ENCODE data around the gene LAIR2. TPM values are rescaled to one million over a fixed set of nuclear protein-coding genes. Genes with fewer than 3 reads are reported as not detected.
"Not testable (repeated sequence)": the region's sequence is repeated elsewhere in the genome, so short reads cannot be mapped to it uniquely, and the experiment has no call there.

The LAIR2 gene
- total RNA-seq, 4 donors from 2014 or later = not detected

DNA sequence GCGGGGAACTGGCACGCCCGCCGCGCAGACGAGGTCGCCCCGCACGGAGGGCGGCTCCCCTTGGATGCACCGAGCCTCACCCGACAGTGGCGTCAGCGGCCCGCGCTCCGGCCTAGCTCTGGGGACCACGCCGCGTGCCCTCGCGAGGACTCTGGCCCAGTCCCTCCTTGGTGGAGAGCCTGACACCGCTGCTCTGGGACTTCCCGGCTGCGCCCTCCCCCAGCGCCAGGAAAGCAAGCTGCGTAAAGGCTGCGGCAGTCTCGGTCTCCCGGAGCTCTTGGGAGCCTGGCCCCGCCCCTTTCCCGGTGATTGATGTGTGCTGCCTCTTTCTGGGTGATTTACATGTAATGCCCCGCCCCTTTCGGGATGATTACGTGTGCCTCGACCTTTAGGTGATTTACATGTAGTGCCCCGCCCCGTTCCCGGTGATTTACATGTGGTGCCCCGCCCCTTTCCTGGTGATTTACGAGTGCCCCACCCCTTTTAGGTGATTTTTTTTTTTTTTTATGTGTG, 39.0 kb upstream of the LAIR2 start, which contains the start of gene LENG9:
Gene LENG9 (minus strand): TSS at position 248 of the 513 bp plus-strand sequence. CDS start 252 bp downstream, outside the sequence.
- Histone ChIP-seq H3K27ac (peak within 1 kb of the TSS; percentile 84 to 99 (median 97)), H3K4me3 (peak within 1 kb of the TSS; percentile 55 to 85), H3K4me1 (peaks cover 0 to 70% (median 17%) of the 10 kb centered on the region in 3 donors), H3K9me3 (no peaks in the 10 kb centered on the region), H3K27me3 (no peaks in the 10 kb centered on the region), H3K36me3 (peaks cover 0 to 38% of the 10 kb centered on the region in 2 donors)
- peak; percentile 80 for ATAC-seq
- WGBS, 2 donors (ENCODE audit: low coverage in 1 of 2) = 0% methylated on average over 8 to 13 of the region's 41 CpGs
- TF ChIP-seq POLR2AphosphoS5 (IDR thresholded peaks at IDR 0.05) = peak; percentile 94
- peak; percentile 76 for TF ChIP-seq POLR2A (IDR thresholded peaks at IDR 0.05)
- TF ChIP-seq, protein P1, sequence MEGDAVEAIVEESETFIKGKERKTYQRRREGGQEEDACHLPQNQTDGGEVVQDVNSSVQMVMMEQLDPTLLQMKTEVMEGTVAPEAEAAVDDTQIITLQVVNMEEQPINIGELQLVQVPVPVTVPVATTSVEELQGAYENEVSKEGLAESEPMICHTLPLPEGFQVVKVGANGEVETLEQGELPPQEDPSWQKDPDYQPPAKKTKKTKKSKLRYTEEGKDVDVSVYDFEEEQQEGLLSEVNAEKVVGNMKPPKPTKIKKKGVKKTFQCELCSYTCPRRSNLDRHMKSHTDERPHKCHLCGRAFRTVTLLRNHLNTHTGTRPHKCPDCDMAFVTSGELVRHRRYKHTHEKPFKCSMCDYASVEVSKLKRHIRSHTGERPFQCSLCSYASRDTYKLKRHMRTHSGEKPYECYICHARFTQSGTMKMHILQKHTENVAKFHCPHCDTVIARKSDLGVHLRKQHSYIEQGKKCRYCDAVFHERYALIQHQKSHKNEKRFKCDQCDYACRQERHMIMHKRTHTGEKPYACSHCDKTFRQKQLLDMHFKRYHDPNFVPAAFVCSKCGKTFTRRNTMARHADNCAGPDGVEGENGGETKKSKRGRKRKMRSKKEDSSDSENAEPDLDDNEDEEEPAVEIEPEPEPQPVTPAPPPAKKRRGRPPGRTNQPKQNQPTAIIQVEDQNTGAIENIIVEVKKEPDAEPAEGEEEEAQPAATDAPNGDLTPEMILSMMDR (IDR thresholded peaks at IDR 0.05) = no peak

GRCh38 chr19:54464044-54464629, 38.5 kb upstream of the LAIR2 start:
- peaks cover 0 to 33% of the 10 kb centered on the region in 2 donors for H3K36me3 ChIP-seq
- peak overlapping the region; percentile 34 to 85 for H3K4me3 ChIP-seq
- H3K27me3 ChIP-seq = peaks cover 2% of the 10 kb centered on the region
- no peaks in the 10 kb centered on the region for H3K9me3 ChIP-seq
- WGBS, 2 donors (ENCODE audit: low coverage in 1 of 2) = 0 to 2% methylated on average over 5 to 21 of the region's 26 CpGs
- H3K27ac ChIP-seq = peak overlapping the region; percentile 16 to 99 (median 97)
- peaks cover 0 to 70% (median 17%) of the 10 kb centered on the region in 3 donors for H3K4me1 ChIP-seq
- ATAC-seq = peak; percentile 42
- TF ChIP-seq, protein P1 (IDR thresholded peaks at IDR 0.05) = no peak
- TF ChIP-seq POLR2AphosphoS5 (IDR thresholded peaks at IDR 0.05) (no peak), EP300 (IDR thresholded peaks at IDR 0.05) (no peak), POLR2A (IDR thresholded peaks at IDR 0.05) (no peak)

DNA sequence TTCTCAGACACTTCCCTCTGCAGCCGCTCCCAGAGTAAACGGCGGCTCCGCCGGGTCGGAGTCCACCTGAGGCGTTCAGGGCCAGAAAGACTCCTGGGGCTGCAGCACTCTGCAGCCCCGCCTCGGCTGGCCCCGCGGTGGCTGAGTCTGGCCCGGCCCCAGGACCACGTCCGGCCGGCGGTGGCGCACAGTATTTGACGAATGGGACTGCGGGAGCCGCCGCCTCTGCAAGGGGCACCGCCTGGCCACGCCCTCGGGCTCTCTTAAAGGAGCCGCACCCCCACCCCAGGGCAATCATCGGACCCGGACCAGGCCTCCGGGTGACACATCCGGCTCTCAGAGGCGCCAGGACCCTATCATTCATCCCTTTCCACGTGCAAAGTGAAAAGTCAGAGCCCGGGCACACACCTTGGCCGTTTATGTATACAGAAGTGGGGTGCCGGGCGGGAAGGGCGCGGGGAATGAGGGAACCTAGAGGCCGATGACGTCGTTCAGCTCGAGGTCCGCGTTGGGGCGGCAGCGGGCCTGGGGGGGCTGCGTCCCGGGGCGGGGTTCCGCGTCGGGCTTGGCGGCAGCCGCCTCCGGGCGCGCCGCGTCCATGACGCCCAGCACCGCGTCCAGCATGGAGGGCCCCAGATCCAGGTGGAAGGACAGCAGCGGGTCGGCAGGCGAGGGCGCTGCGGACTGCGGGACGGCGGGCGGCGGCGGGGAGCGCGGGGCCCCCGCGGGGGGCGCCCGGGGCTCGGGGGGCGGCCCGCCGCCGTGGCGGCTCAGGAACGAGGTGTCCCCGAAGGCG, 37.8 kb upstream of the LAIR2 start:
- Histone ChIP-seq H3K9me3 (no peaks in the 10 kb centered on the region), H3K27ac (peak overlapping the region; percentile 16 to 99 (median 97)), H3K4me3 (peak overlapping the region; percentile 34 to 85), H3K27me3 (peaks cover 9% of the 10 kb centered on the region), H3K36me3 (peaks cover 0 to 26% of the 10 kb centered on the region in 2 donors), H3K4me1 (peaks cover 0 to 70% (median 17%) of the 10 kb centered on the region in 3 donors)
- no peak for TF ChIP-seq POLR2A (IDR thresholded peaks at IDR 0.05)
- TF ChIP-seq, protein P1 (IDR thresholded peaks at IDR 0.05) = peak in 2 of 4 experiments; percentile 8 to 29
- no peak for TF ChIP-seq EP300 (IDR thresholded peaks at IDR 0.05)
- peak; percentile 41 for TF ChIP-seq POLR2AphosphoS5 (IDR thresholded peaks at IDR 0.05)
- peak; percentile 80 for ATAC-seq
- 60% methylated on average over 4 of the region's 87 CpGs; no CpG with 5 or more reads in 1 of the 2 donors for WGBS, 2 donors (ENCODE audit: low coverage in 1 of 2)

GRCh38 chr19:54465426-54466109, 37.1 kb upstream of the LAIR2 start:
- ATAC-seq = no peak
- TF ChIP-seq EP300 (IDR thresholded peaks at IDR 0.05) (no peak), POLR2AphosphoS5 (IDR thresholded peaks at IDR 0.05) (no peak), POLR2A (IDR thresholded peaks at IDR 0.05) (no peak)
- TF ChIP-seq, protein P1 (IDR thresholded peaks at IDR 0.05) = no peak
- 83 to 88% methylated on average over 4 to 11 of the region's 49 CpGs for WGBS, 2 donors (ENCODE audit: low coverage in 1 of 2)
- H3K27ac ChIP-seq = peak overlapping the region in 1 of 4 donors; percentile 99
- H3K4me1 ChIP-seq = peaks cover 0 to 70% (median 17%) of the 10 kb centered on the region in 3 donors
- H3K4me3 ChIP-seq = peak overlapping the region in 1 of 2 donors; percentile 85
- H3K9me3 ChIP-seq = no peaks in the 10 kb centered on the region
- peaks cover 17% of the 10 kb centered on the region for H3K27me3 ChIP-seq
- H3K36me3 ChIP-seq = peaks cover 0 to 19% of the 10 kb centered on the region in 2 donors

- not testable (repeated sequence) for H3K4me3 ChIP-seq, H3K9me3 ChIP-seq, ATAC-seq
- 90 to 93% methylated on average over 3 to 7 of the region's 14 CpGs for WGBS, 2 donors (ENCODE audit: low coverage in 1 of 2)
- Histone ChIP-seq H3K27me3 (peaks cover 22% of the 10 kb centered on the region), H3K4me1 (peaks cover 0 to 70% (median 16%) of the 10 kb centered on the region in 3 donors), H3K36me3 (peaks cover 0 to 13% of the 10 kb centered on the region in 2 donors), H3K27ac (peak overlapping the region in 1 of 4 donors; percentile 99)
These were observed 36.5 kb upstream of the LAIR2 start for GRCh38 chr19:54466110-54466480.

All from gastroesophageal sphincter (tissue), 4 donors.